ENCODE data around the gene TCN1.

- TF ChIP-seq HDAC6 (IDR thresholded peaks at IDR 0.05; ENCODE audit: low read depth, low read length) = no peak
- TF ChIP-seq EP300 (IDR thresholded peaks at IDR 0.05; ENCODE audit: borderline replicate concordance in 1 of 2, low read depth in 2 of 2, low read length in 2 of 2) = no peak
- no peak for TF ChIP-seq TAF1 (IDR thresholded peaks at IDR 0.05; ENCODE audit: low read depth, low read length)
- TF ChIP-seq CTCF (IDR thresholded peaks at IDR 0.05; ENCODE audit: control extremely low read depth in 1 of 3, insufficient read depth in 1 of 3, low read depth in 1 of 3, low read length in 3 of 3) = no peak
- no peak for TF ChIP-seq MAFK (IDR thresholded peaks at IDR 0.05; ENCODE audit: low read depth, low read length)
- no peak for TF ChIP-seq POLR2A (IDR thresholded peaks at IDR 0.05; ENCODE audit: control extremely low read depth in 1 of 2, low read depth in 2 of 2, low read length in 2 of 2)
- TF ChIP-seq, protein P1, sequence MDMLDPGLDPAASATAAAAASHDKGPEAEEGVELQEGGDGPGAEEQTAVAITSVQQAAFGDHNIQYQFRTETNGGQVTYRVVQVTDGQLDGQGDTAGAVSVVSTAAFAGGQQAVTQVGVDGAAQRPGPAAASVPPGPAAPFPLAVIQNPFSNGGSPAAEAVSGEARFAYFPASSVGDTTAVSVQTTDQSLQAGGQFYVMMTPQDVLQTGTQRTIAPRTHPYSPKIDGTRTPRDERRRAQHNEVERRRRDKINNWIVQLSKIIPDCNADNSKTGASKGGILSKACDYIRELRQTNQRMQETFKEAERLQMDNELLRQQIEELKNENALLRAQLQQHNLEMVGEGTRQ (IDR thresholded peaks at IDR 0.05; ENCODE audit: low read length) = no peak
Measured at GRCh38 chr11:59839615-59840014, 26.7 kb downstream of the TCN1 start.

Measured in H1 (cell line).